Hair follicular keratinocyte (primary cell): ENCODE data around the gene LIMD2. TPM values are rescaled to one million over a fixed set of nuclear protein-coding genes. Genes with fewer than 3 reads are reported as not detected.

Experiments used
- total RNA-seq: library from RNA; depleted of rRNA; stranded (reverse); fragments of >200 nt; gene quantifications from 2 replicates; pipeline ENCODE4 v1.2.3, GENCODE V29; 2015

LIMD2 gene
- total RNA-seq: 9.2 and 30.8 TPM in 2 replicates

DNA sequence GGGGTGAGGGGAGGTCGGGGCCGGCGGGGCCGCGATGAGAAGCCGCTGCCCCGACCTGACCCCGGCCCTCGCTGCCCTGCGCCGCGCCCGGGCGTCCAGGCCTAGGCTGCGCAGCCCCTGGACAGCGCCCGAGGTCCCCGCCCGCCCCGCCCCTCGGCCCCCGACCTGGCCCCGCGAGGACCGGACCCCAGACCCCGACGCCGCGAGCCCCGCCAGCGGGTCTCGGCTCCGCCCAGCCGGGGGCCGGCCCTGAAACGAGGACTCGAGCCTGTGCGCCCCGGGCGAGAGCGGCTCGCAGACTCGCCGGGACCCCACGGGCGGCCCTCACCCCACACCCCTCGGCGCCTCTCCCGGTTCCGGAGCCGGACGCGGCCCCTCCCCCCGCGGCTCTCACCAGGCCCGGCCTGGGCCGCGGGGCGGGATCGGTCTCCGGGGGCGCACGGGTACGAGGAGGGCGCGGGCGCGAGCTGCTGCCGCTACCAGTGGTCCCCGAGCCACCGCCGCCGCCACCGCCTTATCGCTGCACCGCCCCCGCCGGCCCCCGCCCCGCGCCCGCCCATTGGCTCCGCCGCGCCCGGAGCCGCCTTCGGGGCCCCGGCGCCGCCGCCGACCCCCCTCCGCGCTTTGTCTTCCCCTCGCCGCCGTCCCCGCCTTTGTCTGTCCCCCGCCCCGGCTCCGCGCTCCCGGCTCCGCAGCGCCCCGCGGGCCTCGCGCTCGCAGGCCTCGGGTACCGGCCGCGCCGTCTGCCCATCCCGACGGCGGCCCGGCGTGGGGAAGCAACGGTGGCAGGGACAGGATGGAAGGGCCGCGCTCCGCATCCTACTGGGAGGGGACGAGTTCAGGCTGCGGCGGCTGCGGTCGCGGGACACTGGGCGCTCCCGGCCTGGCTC is at the start of gene LIMD2:
Gene LIMD2, minus strand, starts transcription at position 488 of the 890 bp plus-strand sequence. CDS start 827 bp downstream, outside the sequence.

DNA sequence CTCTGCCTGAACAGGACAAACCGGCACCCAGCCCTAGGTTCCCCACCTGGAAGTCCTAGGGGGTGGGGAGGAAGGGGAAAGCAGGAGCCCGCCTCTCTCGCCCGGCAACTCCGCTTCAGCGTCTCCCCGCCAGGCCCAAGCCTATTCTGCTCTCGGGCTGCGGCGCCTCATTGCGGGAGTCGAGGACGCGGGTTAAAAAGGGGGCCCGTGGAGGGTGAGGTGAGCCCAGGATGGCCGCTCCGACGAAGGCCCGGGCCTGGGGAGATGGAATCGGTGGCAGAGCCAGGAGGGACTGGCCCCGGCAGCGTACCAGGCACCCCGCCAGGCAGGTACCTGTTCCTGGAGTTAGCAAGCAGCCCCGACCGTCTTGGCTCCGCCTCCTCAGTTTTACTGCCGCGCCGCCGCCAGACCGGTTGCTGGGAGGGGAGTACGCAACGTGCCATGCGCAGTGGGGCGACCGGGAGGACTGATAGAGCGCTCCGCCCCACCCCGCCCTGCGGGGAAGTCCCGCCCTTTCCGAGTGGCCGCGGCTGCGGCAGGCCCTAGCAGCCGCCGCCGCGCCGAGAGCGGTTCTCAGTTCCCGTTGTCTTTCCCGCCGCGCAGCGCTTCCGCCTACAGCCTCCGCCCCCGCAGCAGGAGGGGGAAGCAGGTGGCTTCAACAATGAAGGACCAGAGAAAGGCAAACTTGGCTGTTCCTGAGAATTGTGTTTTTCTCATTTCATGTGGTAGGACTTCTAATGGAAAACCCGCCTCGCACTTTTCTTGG is 41.7 kb upstream of the LIMD2 start, which contains the start of gene STRADA:
Gene STRADA, minus strand, starts transcription at position 392 of the 766 bp plus-strand sequence. CDS start 13,430 bp downstream, outside the sequence.

Other genes starting within 250 kb of the LIMD2 start
- gene ACE, start 223.1 kb downstream of the LIMD2 start, total RNA-seq: 0.15 and 0.78 TPM in 2 replicates
- gene KCNH6, start 176.8 kb downstream of the LIMD2 start, total RNA-seq: not detected in 2 replicates
- gene DCAF7, start 149.6 kb downstream of the LIMD2 start, total RNA-seq: 28.4 and 31.6 TPM in 2 replicates
- 15.7 and 29.0 TPM in 2 replicates for gene TACO1, start 99.2 kb downstream of the LIMD2 start, total RNA-seq
- 15.0 and 16.7 TPM in 2 replicates for gene MAP3K3, start 77.7 kb downstream of the LIMD2 start, total RNA-seq
- 12.2 and 13.2 TPM in 2 replicates for gene STRADA, start 41.7 kb upstream of the LIMD2 start, total RNA-seq
- 24.7 and 29.5 TPM in 2 replicates for gene CCDC47, start 73.5 kb upstream of the LIMD2 start, total RNA-seq
- gene DDX42, start 74.0 kb upstream of the LIMD2 start, total RNA-seq: 25.2 and 28.5 TPM in 2 replicates
- gene PSMC5, start 127.3 kb upstream of the LIMD2 start, total RNA-seq: 52.4 and 91.7 TPM in 2 replicates
- gene FTSJ3, start 127.5 kb upstream of the LIMD2 start, total RNA-seq: 45.0 and 48.1 TPM in 2 replicates
- 102 and 138 TPM in 2 replicates for gene SMARCD2, start 142.6 kb upstream of the LIMD2 start, total RNA-seq
- not detected in 2 replicates for gene CSH2, start 173.6 kb upstream of the LIMD2 start, total RNA-seq
- not detected in 2 replicates for gene GH2, start 181.8 kb upstream of the LIMD2 start, total RNA-seq
- 0.08 TPM in 1 of 2 replicates, not detected in the other for gene CSH1, start 196.4 kb upstream of the LIMD2 start, total RNA-seq
- gene CSHL1, start 211.1 kb upstream of the LIMD2 start, total RNA-seq: not detected in 2 replicates
- gene GH1, start 218.7 kb upstream of the LIMD2 start, total RNA-seq: not detected in 2 replicates
- gene CD79B, start 232.2 kb upstream of the LIMD2 start, total RNA-seq: 1.3 TPM in 1 of 2 replicates, not detected in the other